Chondrocyte (in vitro differentiated cells): ENCODE data around the gene ARHGAP32. TPM values are rescaled to one million over a fixed set of nuclear protein-coding genes. Genes with fewer than 3 reads are reported as not detected.
"Not testable (repeated sequence)": the region's sequence is repeated elsewhere in the genome, so short reads cannot be mapped to it uniquely, and the experiment has no call there.

Experiments
- DNase-seq: peaks from one replicate; pipeline ENCODE4 v3.0.0; 2021; ENCODE audit warnings: mixed read lengths, low spot score
- H3K27ac Mint-ChIP-seq: one replicate; pipeline ENCODE4 v1.8.0; 2021; ENCODE audit warnings: mild to moderate bottlenecking, moderate library complexity, mixed read lengths; ENCODE audit not compliant: unreplicated experiment
- H3K27me3 Mint-ChIP-seq: 2 replicates; pipeline ENCODE4 v1.8.0; 2021; ENCODE audit warnings: low read depth, mixed read lengths
- H3K36me3 Mint-ChIP-seq: 2 replicates; pipeline ENCODE4 v1.8.0; 2021; ENCODE audit warnings: low read depth, mixed read lengths
- H3K4me1 Mint-ChIP-seq: 2 replicates; pipeline ENCODE4 v1.8.0; 2021; ENCODE audit warnings: low read depth, mild to moderate bottlenecking, mixed read lengths
- H3K4me3 Mint-ChIP-seq: one replicate; pipeline ENCODE4 v1.8.0; 2021; ENCODE audit warnings: mild to moderate bottlenecking, moderate library complexity, mixed read lengths; ENCODE audit not compliant: unreplicated experiment
- H3K9me3 Mint-ChIP-seq: 2 replicates; pipeline ENCODE4 v1.8.0; 2021; ENCODE audit warnings: low read depth, mixed read lengths
- total RNA-seq: library from RNA; stranded (reverse); gene quantifications from 3 replicates; pipeline ENCODE4 v1.2.1, GENCODE V29; 2021
- TF ChIP-seq, protein P1 (sequence below): fragments of 200-600 bp; sonication (generic); IDR thresholded peaks from 2 replicates; pipeline ENCODE4 v1.5.0; 2021; ENCODE audit warnings: antibody characterized with exemption, mild to moderate bottlenecking, moderate library complexity

ARHGAP32 gene
- total RNA-seq, 1 donor from 2014 or later, result 15.8 TPM

DNA sequence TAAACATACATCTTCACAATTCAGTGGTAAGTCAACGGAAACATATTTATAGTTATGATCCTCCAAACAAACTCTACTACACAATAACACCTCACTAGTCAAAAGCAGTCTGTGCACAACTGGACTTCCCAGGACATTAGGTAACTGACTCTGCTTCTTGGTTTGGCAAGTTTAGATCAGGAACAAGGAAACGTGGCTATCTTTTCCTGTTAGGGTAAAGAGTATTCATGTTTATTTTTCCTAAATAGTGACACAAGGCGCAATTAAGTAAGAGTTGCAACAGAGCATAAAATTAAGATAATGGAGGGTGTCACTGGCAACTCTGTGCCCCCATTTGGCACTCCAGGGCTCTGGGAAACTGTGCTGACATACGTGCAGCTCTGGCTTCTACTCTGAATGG is 179.2 kb downstream of the ARHGAP32 start:
- no peaks in the 10 kb centered on the region for H3K27me3 Mint-ChIP-seq
- TF ChIP-seq, protein P1, sequence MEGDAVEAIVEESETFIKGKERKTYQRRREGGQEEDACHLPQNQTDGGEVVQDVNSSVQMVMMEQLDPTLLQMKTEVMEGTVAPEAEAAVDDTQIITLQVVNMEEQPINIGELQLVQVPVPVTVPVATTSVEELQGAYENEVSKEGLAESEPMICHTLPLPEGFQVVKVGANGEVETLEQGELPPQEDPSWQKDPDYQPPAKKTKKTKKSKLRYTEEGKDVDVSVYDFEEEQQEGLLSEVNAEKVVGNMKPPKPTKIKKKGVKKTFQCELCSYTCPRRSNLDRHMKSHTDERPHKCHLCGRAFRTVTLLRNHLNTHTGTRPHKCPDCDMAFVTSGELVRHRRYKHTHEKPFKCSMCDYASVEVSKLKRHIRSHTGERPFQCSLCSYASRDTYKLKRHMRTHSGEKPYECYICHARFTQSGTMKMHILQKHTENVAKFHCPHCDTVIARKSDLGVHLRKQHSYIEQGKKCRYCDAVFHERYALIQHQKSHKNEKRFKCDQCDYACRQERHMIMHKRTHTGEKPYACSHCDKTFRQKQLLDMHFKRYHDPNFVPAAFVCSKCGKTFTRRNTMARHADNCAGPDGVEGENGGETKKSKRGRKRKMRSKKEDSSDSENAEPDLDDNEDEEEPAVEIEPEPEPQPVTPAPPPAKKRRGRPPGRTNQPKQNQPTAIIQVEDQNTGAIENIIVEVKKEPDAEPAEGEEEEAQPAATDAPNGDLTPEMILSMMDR, result no peak
- H3K4me3 Mint-ChIP-seq, result no peak overlapping the region
- no peak overlapping the region for H3K27ac Mint-ChIP-seq
- no peaks in the 10 kb centered on the region for H3K36me3 Mint-ChIP-seq
- DNase-seq, result no peak
- H3K4me1 Mint-ChIP-seq, result no peaks in the 10 kb centered on the region
- no peaks in the 10 kb centered on the region for H3K9me3 Mint-ChIP-seq

DNA sequence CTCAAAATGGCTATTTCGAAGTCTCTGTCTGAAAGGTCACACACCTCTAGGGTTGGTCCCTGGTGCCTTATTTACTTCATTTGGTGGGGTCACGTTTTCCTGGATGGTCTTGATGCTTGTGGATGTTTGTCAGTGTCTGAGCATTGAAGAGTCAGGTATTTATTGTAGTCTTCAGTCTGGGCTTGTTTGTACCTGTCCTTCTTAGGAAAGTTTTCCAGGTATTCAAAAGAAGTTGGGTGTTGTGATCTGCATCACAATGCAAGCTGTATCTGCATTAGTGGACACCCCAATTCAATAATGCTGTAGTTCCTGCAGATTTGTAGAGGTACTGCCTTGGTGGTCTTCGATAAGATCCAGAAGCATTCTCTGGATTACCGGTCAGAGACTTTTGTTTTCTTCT is 186.0 kb downstream of the ARHGAP32 start:
- H3K4me3 Mint-ChIP-seq, result no peak overlapping the region
- no peaks in the 10 kb centered on the region for H3K27me3 Mint-ChIP-seq
- H3K4me1 Mint-ChIP-seq, result no peaks in the 10 kb centered on the region
- no peak for DNase-seq
- TF ChIP-seq, protein P1, result no peak
- H3K9me3 Mint-ChIP-seq, result peaks cover 31% of the 10 kb centered on the region
- H3K27ac Mint-ChIP-seq, result no peak overlapping the region
- H3K36me3 Mint-ChIP-seq, result peaks cover 14% of the 10 kb centered on the region

DNA sequence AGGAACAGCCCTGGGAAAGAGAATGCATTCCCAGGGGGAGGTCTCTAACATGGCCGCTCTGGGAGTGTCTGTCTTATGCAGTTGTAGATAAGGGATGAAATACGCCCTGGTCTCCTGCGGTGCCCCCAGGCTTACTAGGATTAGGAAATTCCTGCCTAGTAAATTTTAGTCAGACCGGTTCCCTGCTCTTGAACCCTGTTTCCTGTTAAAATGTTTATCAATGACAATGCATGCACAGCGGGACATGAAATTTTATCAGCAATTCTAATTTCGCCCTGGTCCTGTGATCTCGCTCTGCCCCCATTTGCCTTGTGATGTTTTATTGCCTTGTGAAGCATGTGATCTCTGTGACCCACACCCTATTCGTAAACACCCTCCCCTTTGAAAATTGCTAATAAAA is 193.0 kb downstream of the ARHGAP32 start:
- peaks cover 44% of the 10 kb centered on the region for H3K9me3 Mint-ChIP-seq
- not testable (repeated sequence) for H3K4me3 Mint-ChIP-seq

DNA sequence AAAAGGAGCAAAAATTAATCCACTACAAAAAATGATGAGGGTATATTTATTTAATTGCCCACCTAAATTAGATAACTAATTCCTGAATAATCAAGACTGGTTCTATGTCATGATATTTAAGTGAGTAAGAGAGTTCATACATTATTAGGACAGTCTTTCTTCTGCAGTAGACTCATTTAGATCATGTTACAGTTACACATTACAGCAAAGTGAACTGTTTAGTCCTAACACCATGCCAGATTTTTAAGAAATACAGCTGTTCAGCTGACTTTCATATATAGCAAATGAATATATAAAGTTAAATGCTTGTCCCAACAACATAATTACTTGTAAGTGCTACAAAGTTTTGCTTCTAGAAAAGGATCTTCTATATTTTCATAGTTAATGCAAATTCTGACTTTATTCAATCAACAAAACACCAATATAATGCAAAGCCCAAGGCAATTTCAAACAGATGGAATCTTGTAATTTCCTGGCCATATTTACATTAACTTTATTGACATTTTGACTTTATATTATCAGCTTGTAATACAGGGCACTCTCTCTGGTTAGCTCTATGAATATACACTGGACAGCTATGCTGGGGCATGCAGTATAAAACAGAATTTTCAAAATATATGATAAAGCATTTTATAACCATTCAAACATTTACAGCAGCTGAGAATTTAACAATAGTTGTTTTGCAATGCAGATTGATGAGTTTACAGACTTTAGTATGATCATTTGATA is 203.7 kb downstream of the ARHGAP32 start:
- H3K9me3 Mint-ChIP-seq, result peaks cover 6% of the 10 kb centered on the region
- peaks cover 2% of the 10 kb centered on the region for H3K36me3 Mint-ChIP-seq
- no peak for DNase-seq
- no peak overlapping the region for H3K27ac Mint-ChIP-seq
- no peaks in the 10 kb centered on the region for H3K27me3 Mint-ChIP-seq
- TF ChIP-seq, protein P1, result no peak
- peaks cover 7% of the 10 kb centered on the region for H3K4me1 Mint-ChIP-seq
- no peak overlapping the region for H3K4me3 Mint-ChIP-seq

More for the DNA sequence above, 193.0 kb downstream of the ARHGAP32 start:
- not testable (repeated sequence) for H3K4me1 Mint-ChIP-seq, DNase-seq, H3K27ac Mint-ChIP-seq, H3K27me3 Mint-ChIP-seq
- H3K36me3 Mint-ChIP-seq, result peaks cover 21% of the 10 kb centered on the region

DNA sequence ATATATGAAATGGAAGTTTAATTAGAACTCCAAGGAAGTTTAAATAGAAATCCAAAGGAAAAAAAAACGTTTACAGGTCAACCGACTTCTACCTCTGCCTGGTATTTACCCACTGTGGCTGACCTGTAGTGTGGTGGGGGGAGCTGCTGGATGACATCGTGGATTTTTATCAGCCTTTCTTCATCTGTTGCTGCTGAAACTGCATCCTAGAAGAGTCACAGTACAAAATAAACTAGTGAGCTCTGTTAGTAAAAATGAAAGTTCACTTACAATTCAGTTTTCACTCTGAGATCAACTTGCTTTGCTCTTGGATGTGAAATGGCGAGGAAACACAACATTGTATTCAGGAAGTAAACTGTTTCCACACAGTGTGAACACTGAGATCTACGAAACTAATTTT is 206.2 kb downstream of the ARHGAP32 start:
- peaks cover 4% of the 10 kb centered on the region for H3K36me3 Mint-ChIP-seq
- H3K9me3 Mint-ChIP-seq, result peaks cover 6% of the 10 kb centered on the region
- H3K4me3 Mint-ChIP-seq, result no peak overlapping the region
- no peaks in the 10 kb centered on the region for H3K27me3 Mint-ChIP-seq
- peak overlapping the region; percentile 38 for H3K27ac Mint-ChIP-seq
- TF ChIP-seq, protein P1, result no peak
- peaks cover 16% of the 10 kb centered on the region for H3K4me1 Mint-ChIP-seq
- DNase-seq, result no peak

DNA sequence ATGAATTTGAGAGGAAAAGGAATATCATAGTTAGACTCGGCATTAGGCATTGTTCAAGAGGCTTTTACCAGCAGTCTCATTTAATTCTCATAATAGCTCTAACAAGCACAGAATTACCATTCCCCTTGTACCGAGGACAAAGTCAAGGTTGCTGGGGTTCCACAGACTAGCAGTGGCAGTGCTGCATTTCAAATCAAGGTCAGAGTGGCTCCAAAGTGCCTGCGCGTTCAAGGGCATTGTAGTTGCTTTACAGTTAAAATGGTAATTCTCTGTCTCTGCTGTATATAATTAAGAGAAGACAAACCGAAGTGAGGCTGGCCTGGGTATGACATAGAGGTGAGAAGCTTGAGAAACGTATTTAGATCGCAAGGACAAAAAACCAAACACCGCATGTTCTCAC is 209.1 kb downstream of the ARHGAP32 start:
- H3K9me3 Mint-ChIP-seq, result no peaks in the 10 kb centered on the region
- DNase-seq, result no peak
- H3K27ac Mint-ChIP-seq, result no peak overlapping the region
- peaks cover 10% of the 10 kb centered on the region for H3K36me3 Mint-ChIP-seq
- H3K4me1 Mint-ChIP-seq, result peaks cover 16% of the 10 kb centered on the region
- TF ChIP-seq, protein P1, result no peak
- H3K4me3 Mint-ChIP-seq, result no peak overlapping the region
- no peaks in the 10 kb centered on the region for H3K27me3 Mint-ChIP-seq
